Heart left ventricle (tissue), 13 donors: ENCODE data around the gene DEAF1.

Experiments used
- POLR2A ChIP-seq, 2 donors: fragments of 450-650 bp; IDR thresholded peaks; one replicate each; pipeline ENCODE4 v1.6.1; 2017; ENCODE audit warnings: antibody characterized with exemption in 2 of 2, mild to moderate bottlenecking in 2 of 2, moderate library complexity in 2 of 2
- TF ChIP-seq, protein P1 (sequence below), 12 donors: fragments of 200-600 bp; sonication (generic) in 4 of 12; IDR thresholded peaks; one replicate each; pipeline versions ENCODE4 v1.5.0 to v1.8.0; 2018 to 2022; ENCODE audit warnings: antibody characterized with exemption in 12 of 12, mild to moderate bottlenecking in 5 of 12
- donor health status: ischemic (EF 13 %, LVEDD 7.1; RV severe dilation, severe dysfunction).
- donor health status: DM: no; HTN: yes; CAD: no.
- donor health status: DM: no; HTN: no; CAD: no.
- donor health status: ischemic (EF 25% LVEDD 6.9; RV normal size, moderate dysfunction).
- donor health status: ischemic (EF 25% LVEDD 5.7; RV mildly dilated, moderate dysfunction).
- donor health status: ischemic (EF 35%, LVEDD 5.7; RV mildly dilated, moderate dysfunction).
- donor health status: nonischemic (EF 11% LVEDD 7.7; RV severe dilation, severe dysfunction).
- donor health status: DM: yes; HTN: yes; CAD: no.
- donor health status: PGD.
- donor health status: ischemic (EF 29% LVEDD 5.4; RV normal size, mild dysfunction).
- donor health status: nonischemic (EF 23%, LVEDD 6.1; RV moderate dilation, normal function).

DNA sequence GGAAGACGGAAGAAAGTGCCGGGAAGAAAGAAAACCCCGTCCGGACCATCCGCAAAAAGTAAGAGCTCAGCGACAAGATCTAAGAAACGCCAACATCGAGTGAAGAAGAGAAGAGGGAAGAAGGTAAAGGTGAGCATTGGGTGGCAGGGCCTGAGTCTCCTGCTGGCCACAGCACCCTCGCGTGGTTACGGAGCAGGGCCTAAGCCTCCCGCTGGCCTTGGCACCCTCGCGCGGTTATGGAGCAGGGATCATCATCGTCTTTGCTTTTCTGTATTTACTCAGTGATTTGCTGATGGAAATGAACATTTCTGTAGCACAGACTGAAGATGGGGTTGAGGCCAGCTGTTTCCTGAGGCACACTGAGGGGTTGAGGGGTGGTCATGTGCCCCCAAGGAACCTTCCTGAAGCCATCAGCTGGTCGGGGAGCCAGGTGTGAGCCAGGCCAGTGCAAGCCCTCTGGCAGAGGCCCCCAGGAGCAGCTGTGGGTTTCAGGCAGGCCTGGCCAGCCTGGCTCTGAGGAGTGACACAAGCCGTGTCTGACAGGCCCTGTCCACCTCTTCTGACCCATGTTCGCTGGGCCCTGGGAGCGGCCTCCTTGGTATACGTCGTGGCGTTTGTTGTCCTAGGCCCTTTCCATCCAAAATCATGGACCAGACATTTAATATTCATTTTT is 93.3 kb downstream of the DEAF1 start:
- TF ChIP-seq, protein P1, sequence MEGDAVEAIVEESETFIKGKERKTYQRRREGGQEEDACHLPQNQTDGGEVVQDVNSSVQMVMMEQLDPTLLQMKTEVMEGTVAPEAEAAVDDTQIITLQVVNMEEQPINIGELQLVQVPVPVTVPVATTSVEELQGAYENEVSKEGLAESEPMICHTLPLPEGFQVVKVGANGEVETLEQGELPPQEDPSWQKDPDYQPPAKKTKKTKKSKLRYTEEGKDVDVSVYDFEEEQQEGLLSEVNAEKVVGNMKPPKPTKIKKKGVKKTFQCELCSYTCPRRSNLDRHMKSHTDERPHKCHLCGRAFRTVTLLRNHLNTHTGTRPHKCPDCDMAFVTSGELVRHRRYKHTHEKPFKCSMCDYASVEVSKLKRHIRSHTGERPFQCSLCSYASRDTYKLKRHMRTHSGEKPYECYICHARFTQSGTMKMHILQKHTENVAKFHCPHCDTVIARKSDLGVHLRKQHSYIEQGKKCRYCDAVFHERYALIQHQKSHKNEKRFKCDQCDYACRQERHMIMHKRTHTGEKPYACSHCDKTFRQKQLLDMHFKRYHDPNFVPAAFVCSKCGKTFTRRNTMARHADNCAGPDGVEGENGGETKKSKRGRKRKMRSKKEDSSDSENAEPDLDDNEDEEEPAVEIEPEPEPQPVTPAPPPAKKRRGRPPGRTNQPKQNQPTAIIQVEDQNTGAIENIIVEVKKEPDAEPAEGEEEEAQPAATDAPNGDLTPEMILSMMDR (IDR thresholded peaks at IDR 0.05), result no peak
- no peak for TF ChIP-seq POLR2A (IDR thresholded peaks at IDR 0.05)
